HG02798 (cell line): ENCODE measurements around the gene DST.

Source experiments
- ATAC-seq: cut with Tn5 transposase; IDR thresholded peaks from one replicate; pipeline ENCODE4 v1.9.1; 2021; ENCODE audit warnings: mild to moderate bottlenecking; ENCODE audit not compliant: unreplicated experiment, poor library complexity

Gene DST

DNA sequence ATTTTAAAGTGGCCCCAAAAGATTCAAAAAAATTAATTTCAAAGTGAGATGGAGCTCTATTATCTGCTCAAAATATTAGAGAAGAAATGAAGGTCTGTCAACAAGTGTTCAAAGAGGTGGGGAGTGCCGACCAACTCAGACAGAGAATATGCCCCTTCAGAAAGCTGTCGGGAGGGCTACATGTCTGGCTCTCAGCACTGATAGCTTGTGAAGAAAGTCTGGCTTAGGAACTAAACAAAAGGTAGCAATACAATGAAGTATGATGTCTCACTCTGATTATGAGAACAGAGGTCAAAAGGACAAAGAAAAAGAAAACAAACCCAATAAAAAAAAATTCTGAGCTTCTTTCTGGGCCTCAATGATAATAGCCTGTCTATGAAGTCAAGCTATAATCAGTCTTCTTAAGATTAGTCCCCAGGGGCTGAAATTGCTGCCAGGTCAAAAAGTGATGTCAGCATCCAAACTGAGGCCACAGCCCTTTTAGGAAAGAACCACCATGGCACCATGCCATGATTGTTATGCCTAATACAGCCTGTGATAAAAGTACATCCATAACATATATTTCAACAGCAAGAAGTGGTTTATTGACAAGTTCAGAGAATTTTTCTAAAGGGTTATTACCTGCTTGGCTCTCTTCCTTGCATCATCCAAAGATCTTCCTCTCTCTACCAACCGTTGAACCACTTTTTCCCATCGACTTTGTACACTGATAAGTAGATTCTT lies 150.9 kb downstream of the DST start:
- ATAC-seq, result no peak

DNA sequence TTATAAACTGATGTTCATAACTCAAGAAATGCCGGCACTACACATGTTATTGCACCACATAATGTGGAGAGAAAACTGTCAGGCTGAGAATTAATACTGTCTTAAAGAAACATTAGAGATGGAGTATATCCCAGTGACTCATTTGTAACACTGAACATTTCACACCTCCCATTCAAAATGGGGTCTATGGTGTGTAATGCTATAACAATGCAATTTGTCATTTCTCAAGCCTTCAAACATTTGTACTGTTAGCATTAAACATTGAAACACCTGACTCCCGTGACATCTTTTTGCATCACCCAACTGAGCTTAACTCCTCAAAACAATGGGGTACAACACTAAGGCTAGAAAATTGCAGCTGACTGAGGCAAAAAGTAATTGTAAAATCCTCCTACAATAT lies 151.7 kb downstream of the DST start:
- ATAC-seq, result no peak

DNA sequence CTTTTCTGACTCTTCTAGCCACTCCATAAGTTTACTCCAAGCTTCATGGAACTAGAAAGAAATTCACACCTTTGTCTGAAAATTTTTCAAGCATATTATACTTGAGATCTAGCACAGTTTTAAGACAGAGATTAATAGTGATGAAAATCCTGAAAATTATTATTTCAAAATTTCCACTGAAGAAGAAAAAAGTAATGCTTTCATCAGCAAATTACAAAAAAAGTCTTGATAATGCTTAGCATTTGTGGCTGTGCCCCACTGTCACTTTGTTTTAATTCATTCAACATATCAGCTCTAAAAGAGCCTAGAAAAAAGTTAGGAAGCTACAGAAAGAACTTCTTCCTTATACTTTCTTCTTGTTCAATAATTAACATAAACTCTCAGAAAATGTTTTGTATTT lies 153.1 kb downstream of the DST start:
- no peak for ATAC-seq

DNA sequence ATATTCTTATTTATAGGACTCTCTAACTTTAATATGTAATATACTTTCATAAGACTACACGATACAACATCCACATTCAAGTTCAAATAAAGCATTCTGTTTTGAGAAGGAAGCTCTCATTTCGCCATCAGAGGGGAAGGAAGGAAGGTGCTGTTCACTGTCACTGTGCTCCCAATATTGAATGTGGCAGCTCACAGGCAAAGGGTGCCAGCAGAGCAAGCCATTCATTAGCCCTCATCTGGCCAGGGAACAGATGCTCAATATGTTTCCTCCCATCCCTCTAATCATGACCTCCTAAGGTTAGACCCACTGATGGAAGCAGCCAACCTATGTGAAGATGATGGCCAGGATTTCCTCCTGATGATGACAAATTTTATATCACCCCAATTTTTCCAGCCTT lies 154.4 kb downstream of the DST start:
- no peak for ATAC-seq

DNA sequence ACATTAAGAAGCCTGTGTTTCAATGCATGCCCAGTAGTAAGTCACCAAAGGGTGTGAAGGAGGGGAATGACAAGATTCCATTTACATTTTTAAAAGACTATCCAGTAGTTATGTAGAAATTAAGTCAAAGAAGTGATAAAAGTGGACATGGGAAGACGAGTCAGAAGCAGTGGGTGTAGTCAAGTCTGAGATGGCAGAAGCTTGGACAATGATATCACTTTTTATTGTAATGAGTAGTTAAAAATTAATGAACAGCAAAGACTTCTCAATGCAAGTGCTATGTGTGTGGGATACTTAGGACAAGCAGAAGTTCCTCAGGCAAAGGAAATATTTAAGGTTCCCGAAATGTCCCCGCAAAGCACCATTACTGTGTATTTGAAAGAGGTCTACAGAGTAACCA lies 156.0 kb downstream of the DST start:
- no peak for ATAC-seq

DNA sequence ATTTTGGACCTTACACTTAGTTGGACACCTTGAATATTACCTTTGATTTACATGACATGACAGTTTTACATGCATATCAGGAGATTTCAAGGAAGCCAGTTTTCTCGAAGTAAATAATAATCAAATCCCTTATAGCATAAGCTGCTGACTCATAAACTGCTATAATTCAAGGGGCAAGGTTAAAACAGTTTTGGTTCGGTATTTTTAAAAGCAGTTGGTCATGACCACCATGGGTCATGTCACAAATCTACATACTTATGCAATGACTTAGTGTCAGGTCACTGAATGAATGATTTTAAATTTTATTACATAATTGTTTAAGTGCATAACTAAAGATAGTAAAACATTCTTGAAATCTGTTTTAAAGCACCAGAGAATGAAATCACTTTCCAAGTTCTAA lies 158.0 kb downstream of the DST start:
- ATAC-seq, result no peak

DNA sequence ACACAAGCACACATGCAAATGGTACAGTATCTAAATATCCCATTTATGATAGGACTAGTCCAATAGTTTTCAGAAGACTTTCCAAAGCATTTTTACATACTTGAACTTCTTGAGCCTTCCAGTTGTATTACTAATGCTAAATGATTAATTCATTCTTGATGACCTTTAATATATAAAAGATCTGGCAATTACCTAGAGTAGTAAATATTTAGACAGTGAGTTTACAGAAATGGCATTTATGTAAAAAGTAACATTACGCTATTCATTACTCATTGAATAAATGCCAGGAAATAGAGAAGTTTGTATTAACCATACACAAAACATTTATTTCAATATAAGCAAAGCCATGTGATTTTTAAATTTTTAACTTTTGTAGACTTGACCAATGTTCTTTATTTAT lies 158.8 kb downstream of the DST start:
- no peak for ATAC-seq

DNA sequence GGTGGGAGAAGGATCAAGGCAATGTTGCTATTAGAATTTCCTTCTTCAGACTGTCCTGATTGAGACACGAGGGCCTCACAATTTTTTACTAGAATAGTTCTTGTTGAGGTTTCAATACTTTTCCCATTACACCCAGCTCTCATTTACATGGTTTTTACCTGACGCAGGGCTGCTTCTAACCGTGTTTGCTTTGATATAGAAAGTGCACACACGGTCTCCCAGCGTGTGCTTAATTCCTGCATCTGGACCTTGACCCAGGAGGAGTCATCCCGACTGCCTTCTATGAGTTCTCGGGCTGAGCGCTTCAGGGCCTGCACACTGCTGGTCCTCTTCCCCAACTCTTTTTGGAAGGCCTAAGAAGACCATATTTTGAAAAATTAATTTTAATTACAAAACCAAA lies 160.2 kb downstream of the DST start:
- ATAC-seq, result no peak

DNA sequence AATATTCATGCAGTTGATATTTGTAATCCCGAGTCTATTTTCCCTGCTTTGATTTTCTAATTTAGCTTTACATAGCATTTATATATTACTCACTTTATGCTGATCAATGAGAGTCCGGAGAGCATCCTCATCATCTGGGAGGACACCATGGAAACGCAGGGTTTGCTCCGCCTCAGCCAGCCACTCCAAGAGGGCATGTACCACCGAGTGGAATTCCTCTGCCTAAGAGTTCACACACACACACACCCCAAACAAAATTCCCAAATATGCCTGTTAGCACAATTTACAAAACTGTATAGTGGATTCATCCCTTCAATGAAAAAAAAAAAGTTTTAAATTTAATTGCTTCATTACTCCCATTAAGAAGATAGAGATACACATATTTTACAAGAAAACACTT lies 160.7 kb downstream of the DST start:
- ATAC-seq, result no peak

DNA sequence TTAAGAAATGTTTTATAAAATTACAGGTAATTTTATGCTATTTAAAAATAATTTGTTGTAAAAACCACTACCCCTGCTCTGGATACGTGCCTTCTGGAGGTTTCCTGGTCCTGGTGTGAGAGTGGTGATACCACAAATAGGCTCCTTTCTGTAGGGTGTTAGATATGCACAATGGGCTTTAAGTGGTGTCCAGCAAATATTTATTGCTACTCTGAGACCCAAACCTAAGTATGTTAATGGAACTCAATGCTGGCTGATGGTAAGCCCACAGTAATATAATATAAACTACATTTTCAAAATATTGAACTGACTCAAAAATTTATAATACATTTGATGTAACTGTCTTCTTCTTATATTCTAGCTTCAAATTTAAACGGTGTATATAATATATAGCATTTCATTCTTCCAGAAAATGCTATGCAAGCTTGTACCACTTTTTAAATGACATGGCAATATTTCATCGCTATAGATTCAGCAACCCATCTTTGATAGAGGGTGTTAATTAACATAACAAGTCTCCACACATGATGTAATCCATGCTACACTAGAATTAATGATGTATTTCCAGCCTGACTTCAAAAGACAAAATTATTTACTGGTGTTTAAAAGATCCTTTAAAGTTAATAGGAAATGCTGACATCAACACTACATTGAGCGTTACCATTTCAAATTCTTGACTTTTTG lies 161.9 kb downstream of the DST start:
- ATAC-seq, result no peak

DNA sequence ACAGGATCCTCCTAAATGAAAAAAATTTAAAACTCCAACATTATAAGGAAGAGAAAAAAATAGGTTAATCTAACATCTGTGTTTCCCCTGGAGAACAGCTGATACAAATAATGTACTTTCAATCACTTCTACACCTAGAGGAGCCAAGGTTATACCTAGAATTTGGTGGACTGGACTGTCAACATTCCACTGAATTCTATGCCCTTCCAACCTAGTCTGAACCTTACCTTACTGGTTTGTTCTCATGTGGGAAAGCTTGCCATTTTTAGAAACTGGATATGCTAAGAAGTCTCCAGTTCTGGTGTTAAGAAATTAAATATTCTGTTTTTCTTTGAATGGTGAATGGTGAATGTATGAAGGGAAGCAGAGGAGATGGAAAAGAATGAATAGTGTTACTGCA lies 162.4 kb downstream of the DST start:
- no peak for ATAC-seq

DNA sequence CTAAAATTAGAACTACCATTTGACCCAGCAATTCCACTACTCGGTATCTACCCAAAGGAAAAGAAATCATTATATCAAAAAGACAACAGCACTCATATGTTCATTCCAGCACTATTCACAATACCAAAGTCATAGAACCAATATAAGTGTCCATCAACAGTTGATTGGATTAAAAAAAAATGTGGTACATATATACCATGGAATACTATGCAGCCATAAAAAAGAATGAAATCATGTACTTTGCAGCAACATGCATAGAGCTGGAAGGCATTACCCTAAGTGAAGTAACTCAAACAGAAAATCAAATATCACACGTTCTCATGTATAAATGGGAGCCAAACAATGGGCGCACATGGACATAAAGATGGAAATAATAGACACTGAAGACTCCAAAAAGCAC lies 163.3 kb downstream of the DST start:
- ATAC-seq, result no peak

DNA sequence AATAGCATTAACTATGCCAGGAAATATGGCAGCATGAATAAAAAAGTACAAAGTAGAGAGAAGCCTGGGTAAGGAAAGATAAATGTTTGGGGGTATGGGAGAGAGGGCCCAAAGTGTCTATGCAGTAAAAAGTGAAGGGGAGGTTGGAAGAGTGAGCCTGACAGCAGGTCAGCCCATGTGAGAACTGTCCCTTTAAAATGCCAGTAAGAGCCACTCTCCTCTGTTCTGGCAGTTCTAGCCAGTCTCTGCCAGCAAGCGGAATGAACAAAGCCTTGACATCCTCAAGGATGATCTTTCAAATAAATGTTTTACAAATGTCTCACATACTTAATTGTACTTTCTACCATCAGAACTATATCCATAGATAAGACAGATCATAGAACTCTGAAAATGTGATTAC lies 164.5 kb downstream of the DST start:
- ATAC-seq, result no peak

DNA sequence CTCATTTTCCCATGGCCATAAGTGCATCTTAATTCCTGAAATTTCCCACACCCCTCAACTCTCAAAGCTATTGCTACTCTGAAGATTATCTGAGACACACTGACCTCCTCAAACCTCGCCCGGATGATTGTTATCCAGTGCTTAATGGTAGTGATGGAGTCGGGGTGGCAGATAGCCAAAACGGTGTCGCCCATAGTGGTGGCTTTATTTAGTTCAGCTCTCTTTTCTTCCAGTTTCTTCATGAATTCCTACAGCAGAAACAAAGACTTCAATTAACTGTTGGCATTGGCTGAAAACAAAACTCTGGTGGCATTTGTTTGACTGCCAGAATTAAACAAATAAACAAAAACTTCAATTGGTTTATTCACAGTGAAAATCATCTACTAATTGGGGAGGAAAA lies 165.4 kb downstream of the DST start:
- ATAC-seq, result no peak

DNA sequence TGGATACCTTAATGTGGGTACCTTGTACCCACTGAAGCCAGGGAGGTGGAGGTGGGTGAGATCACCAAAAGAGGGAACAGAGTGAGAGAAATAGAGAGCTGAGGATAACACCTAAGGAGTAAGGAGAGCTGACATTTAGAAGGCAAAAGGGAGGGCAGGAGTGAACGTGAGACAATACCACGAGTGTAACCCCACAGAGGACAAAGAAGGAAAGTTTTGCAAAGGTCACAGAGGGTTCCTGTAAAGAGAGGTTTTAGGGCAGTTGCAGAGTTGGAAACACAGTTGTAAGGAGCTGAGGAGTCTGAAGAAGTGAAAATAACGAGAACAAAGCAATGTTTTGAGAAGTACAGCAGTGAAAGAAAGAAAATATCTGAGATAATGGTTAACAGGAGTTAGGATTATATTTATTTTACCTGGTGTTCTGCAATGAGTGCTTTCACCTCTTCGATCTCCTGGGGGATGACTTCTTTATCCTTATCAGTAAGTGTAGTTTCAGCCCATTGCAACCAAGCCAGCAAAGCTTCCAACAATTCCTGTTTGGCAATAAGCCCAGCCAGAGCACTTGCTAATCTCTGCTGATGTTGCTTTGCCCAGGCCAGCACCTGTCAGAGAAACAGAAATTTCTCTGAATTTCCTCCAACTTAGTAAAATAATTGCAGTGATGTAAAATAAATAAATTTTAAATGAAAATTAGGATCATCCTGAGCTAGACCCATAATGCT lies 166.8 kb downstream of the DST start:
- ATAC-seq, result no peak

DNA sequence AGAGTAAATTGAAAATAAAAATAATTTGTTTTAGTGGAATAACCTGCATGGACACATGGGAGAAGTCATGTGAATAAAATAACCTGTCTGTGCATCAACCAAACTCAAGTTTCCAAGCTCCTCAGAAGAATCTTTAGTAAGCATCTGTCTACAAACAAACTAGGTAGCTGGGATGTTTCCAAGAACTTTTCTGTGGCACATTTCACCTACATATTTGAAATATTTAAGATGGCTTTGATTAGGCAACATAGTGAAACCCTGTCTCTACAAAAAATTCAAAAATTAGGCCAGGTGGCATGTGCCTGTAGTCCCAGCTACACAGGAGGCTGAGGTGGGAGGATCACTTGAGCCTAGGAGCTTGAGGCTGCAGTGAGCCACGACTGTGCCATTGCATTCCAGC lies 168.2 kb downstream of the DST start:
- no peak for ATAC-seq

DNA sequence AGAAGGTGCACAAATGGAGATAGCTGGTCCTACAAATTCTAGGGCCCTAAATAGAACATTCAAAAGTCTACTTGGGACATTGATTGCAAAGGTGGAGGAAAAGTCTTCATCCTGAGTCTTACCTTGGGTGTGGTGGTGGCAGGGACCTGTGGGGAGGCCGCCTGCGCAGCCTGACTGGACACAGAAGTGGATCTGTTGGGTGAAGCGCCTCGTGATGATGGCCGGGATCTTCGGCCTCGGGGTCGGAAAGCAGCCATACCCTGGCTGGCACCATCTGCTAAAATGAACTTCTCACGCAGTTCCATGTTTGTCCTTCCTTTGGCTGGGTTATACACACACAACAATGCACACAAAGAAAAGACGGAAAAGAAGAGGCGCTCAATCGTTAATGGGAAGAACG lies 179.2 kb downstream of the DST start:
- no peak for ATAC-seq

DNA sequence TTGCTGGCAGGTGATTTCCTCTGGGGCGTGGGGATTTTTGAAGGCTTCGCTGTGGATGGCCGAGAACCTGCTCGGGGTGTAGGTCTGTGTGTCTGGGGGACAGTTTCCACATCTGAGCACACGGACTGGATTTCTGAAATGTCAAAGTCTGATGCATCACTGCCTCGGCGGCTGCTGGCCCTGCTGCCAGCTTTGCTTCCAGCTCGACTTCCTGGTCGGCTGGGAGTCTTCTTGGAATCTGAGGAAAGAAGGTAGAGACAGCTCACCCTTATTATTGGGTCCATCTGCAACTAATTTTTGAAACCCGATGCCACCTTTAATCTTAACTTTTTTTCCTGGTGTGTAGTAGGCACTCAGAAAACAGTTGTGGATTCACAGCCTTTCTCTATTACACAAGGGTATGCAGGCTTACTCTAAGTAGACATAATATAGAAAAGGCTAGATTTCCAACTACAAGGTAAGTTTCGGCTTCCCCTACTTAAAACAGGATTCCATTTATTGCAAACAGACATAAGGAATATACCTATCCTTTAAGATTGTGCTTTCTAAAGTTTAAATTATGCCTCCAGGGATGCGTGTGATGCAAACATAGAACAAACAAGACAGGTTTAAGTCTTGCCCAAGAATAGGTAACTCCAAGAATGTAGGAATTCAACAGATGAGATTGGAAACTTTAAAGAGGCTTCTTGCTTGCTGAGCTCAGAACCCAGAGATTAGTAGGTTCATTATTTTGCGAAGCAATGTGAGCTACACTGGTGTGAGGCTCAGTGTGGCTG lies 183.5 kb downstream of the DST start:
- no peak for ATAC-seq

DNA sequence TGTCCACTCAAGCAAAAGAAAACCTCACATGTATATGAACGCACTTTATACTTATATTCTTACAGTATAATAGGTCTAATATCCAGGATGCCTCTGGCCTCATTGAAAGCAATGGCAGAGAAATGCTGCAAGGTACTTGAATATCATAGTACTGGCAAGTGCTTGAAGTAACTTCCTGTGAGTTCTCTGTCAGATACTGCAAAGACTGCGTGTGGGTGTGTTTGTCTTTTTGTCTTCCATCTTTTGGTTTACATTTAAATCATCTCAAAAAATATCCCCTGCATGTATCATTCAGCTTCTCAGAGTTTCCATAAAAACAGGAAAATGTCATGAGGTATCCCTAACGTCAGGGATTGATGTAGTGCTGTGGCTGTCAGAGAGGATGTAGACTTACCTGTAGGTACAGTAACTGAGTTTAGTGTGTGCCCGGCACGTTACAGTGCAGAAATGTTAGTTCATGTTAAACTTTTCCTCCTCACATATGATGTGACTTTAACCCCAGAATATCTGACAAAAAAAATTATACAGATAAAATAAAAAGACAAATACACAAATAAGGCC lies 184.3 kb downstream of the DST start:
- ATAC-seq, result no peak

DNA sequence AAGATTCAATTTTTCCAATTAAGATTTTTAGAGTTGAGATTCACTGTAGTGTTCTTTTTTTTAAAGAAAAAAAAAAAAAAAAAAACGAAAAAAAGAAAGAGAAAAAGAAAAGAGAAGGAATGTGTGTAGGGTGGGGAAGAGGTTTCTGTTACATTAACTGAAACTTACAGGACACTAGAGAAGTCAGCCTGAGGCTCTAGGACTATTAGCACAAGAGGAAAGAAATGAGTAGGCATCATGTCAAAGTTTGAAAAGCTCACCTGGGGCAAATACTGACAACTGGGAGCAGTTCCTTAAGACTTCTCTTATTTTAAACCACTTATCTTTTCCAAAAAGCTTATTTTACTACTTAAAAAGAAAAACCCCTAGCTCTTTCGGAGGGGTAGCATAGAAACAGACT lies 185.9 kb downstream of the DST start:
- no peak for ATAC-seq
